Parathyroid adenoma (tissue), 2 donors: Measurements from ENCODE around the gene STAT2.
"Not testable (repeated sequence)": the region's sequence is repeated elsewhere in the genome, so short reads cannot be mapped to it uniquely, and the experiment has no call there.

Experiments used
- H2AFZ ChIP-seq: fragments of 300-600 bp; sonication (generic); one replicate; pipeline ENCODE4 v1.7.0; 2017; ENCODE audit warnings: antibody characterized with exemption, mild to moderate bottlenecking
- H3K27ac ChIP-seq: fragments of 300-600 bp; sonication (generic); one replicate; pipeline ENCODE4 v1.7.0; 2017
- H3K27me3 ChIP-seq: fragments of 300-600 bp; sonication (generic); one replicate; pipeline ENCODE4 v1.7.0; 2017; ENCODE audit warnings: low read length; ENCODE audit not compliant: control insufficient read depth, insufficient read depth
- H3K36me3 ChIP-seq: fragments of 300-600 bp; sonication (generic); one replicate; pipeline ENCODE4 v1.7.0; 2017; ENCODE audit warnings: low read length; ENCODE audit not compliant: control insufficient read depth, insufficient read depth
- H3K4me1 ChIP-seq: fragments of 300-600 bp; sonication (generic); one replicate; pipeline ENCODE4 v1.7.0; 2017; ENCODE audit warnings: control low read depth
- H3K4me2 ChIP-seq: fragments of 300-600 bp; sonication (generic); one replicate; pipeline ENCODE4 v1.7.0; 2017; ENCODE audit warnings: low read length
- H3K4me3 ChIP-seq: fragments of 300-600 bp; sonication (generic); one replicate; pipeline ENCODE4 v1.7.0; 2017; ENCODE audit warnings: low read depth, low read length
- H3K79me2 ChIP-seq: fragments of 300-600 bp; sonication (generic); one replicate; pipeline ENCODE4 v1.7.0; 2017; ENCODE audit warnings: control low read depth
- H3K9ac ChIP-seq: fragments of 300-600 bp; sonication (generic); one replicate; pipeline ENCODE4 v1.7.0; 2017; ENCODE audit warnings: mild to moderate bottlenecking
- H3K9me3 ChIP-seq: fragments of 300-600 bp; sonication (generic); one replicate; pipeline ENCODE4 v1.7.0; 2017; ENCODE audit warnings: low read length; ENCODE audit not compliant: control insufficient read depth
- CTCF ChIP-seq: fragments of 300-600 bp; sonication (generic); IDR thresholded peaks from one replicate; pipeline ENCODE4 v1.7.0; 2017; ENCODE audit warnings: antibody characterized with exemption, mild to moderate bottlenecking
- donor health status: primary hyperparathyroidism.

The STAT2 gene

GRCh38 chr12:56350662-56351061 is 9.2 kb downstream of the STAT2 start:
- H3K79me2 ChIP-seq, result no peaks in the 10 kb centered on the region
- no peak overlapping the region for H3K27ac ChIP-seq
- H3K27me3 ChIP-seq, result no peaks in the 10 kb centered on the region
- no peak overlapping the region for H3K4me2 ChIP-seq
- no peak for TF ChIP-seq CTCF
- no peaks in the 10 kb centered on the region for H3K4me1 ChIP-seq
- no peaks in the 10 kb centered on the region for H3K9me3 ChIP-seq
- no peak overlapping the region for H3K9ac ChIP-seq
- H2AFZ ChIP-seq, result no peak overlapping the region
- H3K36me3 ChIP-seq, result no peaks in the 10 kb centered on the region
- H3K4me3 ChIP-seq, result no peak overlapping the region

- no peaks in the 10 kb centered on the region for H3K4me1 ChIP-seq
- H3K79me2 ChIP-seq, result no peaks in the 10 kb centered on the region
- no peak overlapping the region for H3K9ac ChIP-seq
- H3K4me3 ChIP-seq, result no peak overlapping the region
- no peak overlapping the region for H2AFZ ChIP-seq
- H3K9me3 ChIP-seq, result no peaks in the 10 kb centered on the region
- H3K27ac ChIP-seq, result no peak overlapping the region
- no peak for TF ChIP-seq CTCF
- no peaks in the 10 kb centered on the region for H3K36me3 ChIP-seq
- no peak overlapping the region for H3K4me2 ChIP-seq
- H3K27me3 ChIP-seq, result no peaks in the 10 kb centered on the region
These were observed 11.1 kb downstream of the STAT2 start for GRCh38 chr12:56348776-56349175.

GRCh38 chr12:56347255-56347654 is 12.7 kb downstream of the STAT2 start:
- H3K79me2 ChIP-seq, H3K9me3 ChIP-seq, H3K4me2 ChIP-seq, H2AFZ ChIP-seq, H3K4me3 ChIP-seq, H3K27me3 ChIP-seq, H3K36me3 ChIP-seq, H3K27ac ChIP-seq, H3K9ac ChIP-seq, H3K4me1 ChIP-seq: not testable (repeated sequence)

- no peak for TF ChIP-seq CTCF
- H3K4me1 ChIP-seq, result no peaks in the 10 kb centered on the region
- no peaks in the 10 kb centered on the region for H3K36me3 ChIP-seq
These were observed 13.2 kb downstream of the STAT2 start for GRCh38 chr12:56346675-56347074.

GRCh38 chr12:56342290-56342689 is 17.6 kb downstream of the STAT2 start:
- H3K79me2 ChIP-seq, H3K36me3 ChIP-seq, H3K9ac ChIP-seq, H3K27ac ChIP-seq, H3K4me3 ChIP-seq, H3K9me3 ChIP-seq, H3K27me3 ChIP-seq, H3K4me2 ChIP-seq, H3K4me1 ChIP-seq, H2AFZ ChIP-seq: not testable (repeated sequence)

More at GRCh38 chr12:56346675-56347074, 13.2 kb downstream of the STAT2 start:
- Histone ChIP-seq H3K27me3 (no peaks in the 10 kb centered on the region), H3K4me2 (no peak overlapping the region), H3K4me3 (no peak overlapping the region), H2AFZ (no peak overlapping the region), H3K79me2 (no peaks in the 10 kb centered on the region), H3K9ac (no peak overlapping the region), H3K9me3 (no peaks in the 10 kb centered on the region), H3K27ac (no peak overlapping the region)

GRCh38 chr12:56341616-56342015 is 18.3 kb downstream of the STAT2 start:
- Histone ChIP-seq H3K36me3 (no peaks in the 10 kb centered on the region), H3K4me3 (no peak overlapping the region), H3K27ac (no peak overlapping the region), H3K4me1 (no peaks in the 10 kb centered on the region), H3K79me2 (no peaks in the 10 kb centered on the region), H3K9me3 (no peaks in the 10 kb centered on the region), H3K9ac (no peak overlapping the region), H3K27me3 (no peaks in the 10 kb centered on the region), H3K4me2 (no peak overlapping the region), H2AFZ (no peak overlapping the region)
- TF ChIP-seq CTCF, result no peak
